ENCODE data around the gene CXADR. TPM values are rescaled to one million over a fixed set of nuclear protein-coding genes. Genes with fewer than 3 reads are reported as not detected.

Gene CXADR
- total and polyA plus RNA-seq, 4 donors: 8.5 to 46.4 (median 26.5) TPM

DNA sequence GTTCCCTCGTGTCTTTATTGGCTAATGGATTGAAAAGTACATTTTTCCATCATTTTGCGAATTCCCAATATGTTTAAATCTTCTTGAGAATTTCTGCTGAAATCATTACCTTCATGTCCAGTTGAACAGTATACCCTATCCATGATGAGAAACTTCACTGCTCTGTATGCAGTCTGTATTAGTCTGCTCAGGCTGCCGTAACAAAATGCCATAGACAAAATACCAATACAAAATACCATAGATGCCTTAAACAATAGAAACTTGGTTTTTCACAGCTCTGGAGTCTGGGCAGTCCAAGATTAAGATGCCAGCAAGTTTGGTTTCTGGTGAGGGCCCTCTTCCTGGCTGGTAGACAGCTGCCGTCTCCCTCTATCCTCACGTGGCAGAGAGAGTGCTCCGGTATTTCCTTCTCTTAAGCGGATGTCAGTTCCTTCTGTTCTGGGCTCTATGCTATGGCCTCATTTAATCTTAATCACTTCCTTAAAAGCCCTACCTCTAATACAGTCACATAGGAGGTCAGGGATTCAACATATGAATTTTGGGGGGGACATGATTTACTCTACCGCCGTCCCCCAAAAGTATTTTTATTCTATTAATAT is 27.0 kb downstream of the CXADR start:
- no peak for DNase-seq (ENCODE audit: low spot score)
- 86% methylated on average over 9 of the region's 9 CpGs for WGBS
- Histone ChIP-seq H3K36me3 (ENCODE audit: control insufficient read depth in 4 of 4, insufficient read depth in 3 of 4, low read depth in 1 of 4, low read length in 3 of 4) (peaks cover 0 to 3% (median 2%) of the 10 kb centered on the region in 4 donors), H3K27ac (ENCODE audit: low read depth in 1 of 2, low read length in 2 of 2) (no peak overlapping the region), H3K4me1 (ENCODE audit: control insufficient read depth in 4 of 4, insufficient read depth in 4 of 4, low read length in 3 of 4) (peaks cover 14 to 54% (median 43%) of the 10 kb centered on the region in 4 donors), H3K9ac (ENCODE audit: low read depth in 1 of 2, low read length in 2 of 2) (no peak overlapping the region), H3K9me3 (ENCODE audit: control insufficient read depth in 4 of 4, low read length in 3 of 4) (no peaks in the 10 kb centered on the region), H3K4me3 (ENCODE audit: low read depth in 1 of 3, low read length in 3 of 3) (no peak overlapping the region), H3K27me3 (ENCODE audit: control insufficient read depth in 4 of 4, insufficient read depth in 4 of 4, low read length in 3 of 4) (no peaks in the 10 kb centered on the region)
- TF ChIP-seq JUND (IDR thresholded peaks at IDR 0.05) (no peak), TAF1 (conservative IDR thresholded peaks at IDR 0.05) (no peak), MAX (IDR thresholded peaks at IDR 0.05) (no peak), EGR1 (IDR thresholded peaks at IDR 0.05; ENCODE audit: low read depth in 2 of 2) (no peak), REST (IDR thresholded peaks at IDR 0.05) (no peak), YY1 (IDR thresholded peaks at IDR 0.05) (no peak), FOXA1 (IDR thresholded peaks at IDR 0.05) (no peak), GABPA (IDR thresholded peaks at IDR 0.05 in 1 of 2, conservative IDR thresholded peaks at IDR 0.05 in 1 of 2) (no peak), HNF4G (IDR thresholded peaks at IDR 0.05) (no peak), RAD21 (IDR thresholded peaks at IDR 0.05) (no peak), NR2F2 (IDR thresholded peaks at IDR 0.05) (no peak), SP1 (IDR thresholded peaks at IDR 0.05) (no peak), FOXA2 (IDR thresholded peaks at IDR 0.05) (no peak), RXRA (IDR thresholded peaks at IDR 0.05) (no peak), HNF4A (conservative IDR thresholded peaks at IDR 0.05) (no peak)
- TF ChIP-seq, protein P1, sequence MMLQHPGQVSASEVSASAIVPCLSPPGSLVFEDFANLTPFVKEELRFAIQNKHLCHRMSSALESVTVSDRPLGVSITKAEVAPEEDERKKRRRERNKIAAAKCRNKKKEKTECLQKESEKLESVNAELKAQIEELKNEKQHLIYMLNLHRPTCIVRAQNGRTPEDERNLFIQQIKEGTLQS (IDR thresholded peaks at IDR 0.05): no peak
- TF ChIP-seq, protein P2, sequence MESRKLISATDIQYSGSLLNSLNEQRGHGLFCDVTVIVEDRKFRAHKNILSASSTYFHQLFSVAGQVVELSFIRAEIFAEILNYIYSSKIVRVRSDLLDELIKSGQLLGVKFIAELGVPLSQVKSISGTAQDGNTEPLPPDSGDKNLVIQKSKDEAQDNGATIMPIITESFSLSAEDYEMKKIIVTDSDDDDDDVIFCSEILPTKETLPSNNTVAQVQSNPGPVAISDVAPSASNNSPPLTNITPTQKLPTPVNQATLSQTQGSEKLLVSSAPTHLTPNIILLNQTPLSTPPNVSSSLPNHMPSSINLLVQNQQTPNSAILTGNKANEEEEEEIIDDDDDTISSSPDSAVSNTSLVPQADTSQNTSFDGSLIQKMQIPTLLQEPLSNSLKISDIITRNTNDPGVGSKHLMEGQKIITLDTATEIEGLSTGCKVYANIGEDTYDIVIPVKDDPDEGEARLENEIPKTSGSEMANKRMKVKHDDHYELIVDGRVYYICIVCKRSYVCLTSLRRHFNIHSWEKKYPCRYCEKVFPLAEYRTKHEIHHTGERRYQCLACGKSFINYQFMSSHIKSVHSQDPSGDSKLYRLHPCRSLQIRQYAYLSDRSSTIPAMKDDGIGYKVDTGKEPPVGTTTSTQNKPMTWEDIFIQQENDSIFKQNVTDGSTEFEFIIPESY (IDR thresholded peaks at IDR 0.05): no peak
- TF ChIP-seq, protein P3, sequence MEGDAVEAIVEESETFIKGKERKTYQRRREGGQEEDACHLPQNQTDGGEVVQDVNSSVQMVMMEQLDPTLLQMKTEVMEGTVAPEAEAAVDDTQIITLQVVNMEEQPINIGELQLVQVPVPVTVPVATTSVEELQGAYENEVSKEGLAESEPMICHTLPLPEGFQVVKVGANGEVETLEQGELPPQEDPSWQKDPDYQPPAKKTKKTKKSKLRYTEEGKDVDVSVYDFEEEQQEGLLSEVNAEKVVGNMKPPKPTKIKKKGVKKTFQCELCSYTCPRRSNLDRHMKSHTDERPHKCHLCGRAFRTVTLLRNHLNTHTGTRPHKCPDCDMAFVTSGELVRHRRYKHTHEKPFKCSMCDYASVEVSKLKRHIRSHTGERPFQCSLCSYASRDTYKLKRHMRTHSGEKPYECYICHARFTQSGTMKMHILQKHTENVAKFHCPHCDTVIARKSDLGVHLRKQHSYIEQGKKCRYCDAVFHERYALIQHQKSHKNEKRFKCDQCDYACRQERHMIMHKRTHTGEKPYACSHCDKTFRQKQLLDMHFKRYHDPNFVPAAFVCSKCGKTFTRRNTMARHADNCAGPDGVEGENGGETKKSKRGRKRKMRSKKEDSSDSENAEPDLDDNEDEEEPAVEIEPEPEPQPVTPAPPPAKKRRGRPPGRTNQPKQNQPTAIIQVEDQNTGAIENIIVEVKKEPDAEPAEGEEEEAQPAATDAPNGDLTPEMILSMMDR (IDR thresholded peaks at IDR 0.05; ENCODE audit: low read depth, low read length, missing input control): no peak
